IMR-90 (cell line): ENCODE measurements around the gene CASS4. TPM values are rescaled to one million over a fixed set of nuclear protein-coding genes. Genes with fewer than 3 reads are reported as not detected.

Experiments used
- ATAC-seq: fragments of 200-7000 bp; cut with Tn5 transposase; 2 replicates; pipeline ENCODE4 v1.9.1; 2020; ENCODE audit warnings: low read depth, mild to moderate bottlenecking, moderate library complexity
- BruUV-seq: library from RNA; stranded (reverse); fragments of 400-500 nt; replicated peaks from 2 replicates; lab custom pipeline; 2021; lab: Mats Ljungman, UMichigan
- CTCF ChIA-PET: fragments of 300-600 bp; formaldehyde crosslinking; extraction: SDS; loops from one replicate; lab custom pipeline; 2021; ENCODE audit warnings: antibody characterized with exemption; lab: Yijun Ruan, JAX
- POLR2A ChIA-PET: fragments of 300-600 bp; sonication (Branson Sonifier 250); formaldehyde crosslinking; loops from one replicate; lab custom pipeline; 2022; ENCODE audit warnings: antibody characterized with exemption; ENCODE audit not compliant: unreplicated experiment; lab: Charles Lee
- DNase-seq: peaks from one replicate; pipeline ENCODE4 v3.0.0; 2013
- H2AFZ ChIP-seq: replicated peaks from 2 replicates; pipeline ENCODE3; 2013; ENCODE audit warnings: low read length, mild to moderate bottlenecking; ENCODE audit not compliant: poor library complexity
- H2AK5ac ChIP-seq: 2 replicates; pipeline ENCODE4 v1.6.1; 2013; ENCODE audit warnings: low read depth, low read length, inconsistent platforms
- H2AK9ac ChIP-seq: replicated peaks from 2 replicates; pipeline ENCODE3; 2013; ENCODE audit warnings: mild to moderate bottlenecking, low read depth, low read length, moderate library complexity; ENCODE audit not compliant: poor library complexity
- H2BK120ac ChIP-seq: 2 replicates; pipeline ENCODE4 v1.6.1; 2013; ENCODE audit warnings: low read depth, low read length, inconsistent platforms
- H2BK15ac ChIP-seq: 3 replicates; pipeline ENCODE4 v1.6.1; 2013; ENCODE audit warnings: low read depth, low read length, inconsistent platforms
- H2BK20ac ChIP-seq: 2 replicates; pipeline ENCODE4 v1.6.1; 2013; ENCODE audit warnings: low read depth, mild to moderate bottlenecking, inconsistent platforms, low read length, moderate library complexity
- H2BK5ac ChIP-seq: 2 replicates; pipeline ENCODE4 v1.6.1; 2013; ENCODE audit warnings: mild to moderate bottlenecking, low read depth, low read length, inconsistent platforms; ENCODE audit not compliant: poor library complexity, severe bottlenecking
- H3K14ac ChIP-seq: replicated peaks from 2 replicates; pipeline ENCODE4 v1.6.1; 2013; ENCODE audit warnings: low read depth, low read length, inconsistent platforms
- H3K18ac ChIP-seq: 2 replicates; pipeline ENCODE4 v1.6.1; 2013; ENCODE audit warnings: low read depth, low read length, control low read depth
- H3K23ac ChIP-seq: 2 replicates; pipeline ENCODE4 v1.6.1; 2013; ENCODE audit warnings: low read depth, low read length, inconsistent platforms
- H3K27ac ChIP-seq: 2 replicates; pipeline ENCODE4 v1.5.1; 2013; ENCODE audit warnings: mild to moderate bottlenecking, control low read depth, low read length; ENCODE audit not compliant: insufficient read depth
- H3K27me3 ChIP-seq: 2 replicates; pipeline ENCODE4 v1.6.1; 2013; ENCODE audit warnings: low read length; ENCODE audit not compliant: control insufficient read depth, insufficient read depth
- H3K36me3 ChIP-seq: 2 replicates; pipeline ENCODE4 v1.6.1; 2013; ENCODE audit warnings: low read length, mixed read lengths; ENCODE audit not compliant: control insufficient read depth, insufficient read depth
- H3K4ac ChIP-seq: 2 replicates; pipeline ENCODE4 v1.6.1; 2013; ENCODE audit warnings: low read depth, low read length, inconsistent platforms
- H3K4me1 ChIP-seq: 2 replicates; pipeline ENCODE4 v1.6.1; 2013; ENCODE audit warnings: low read length, mixed read lengths; ENCODE audit not compliant: control insufficient read depth, insufficient read depth
- H3K4me2 ChIP-seq: 2 replicates; pipeline ENCODE4 v1.6.1; 2013; ENCODE audit warnings: low read depth, mild to moderate bottlenecking, control low read depth, low read length, moderate library complexity
- H3K4me3 ChIP-seq: 2 replicates; pipeline ENCODE4 v1.5.1; 2013; ENCODE audit warnings: low read depth, mild to moderate bottlenecking, control low read depth, low read length, moderate library complexity; ENCODE audit not compliant: insufficient read depth
- H3K56ac ChIP-seq: 2 replicates; pipeline ENCODE4 v1.6.1; 2013; ENCODE audit warnings: low read length, inconsistent platforms; ENCODE audit not compliant: insufficient read depth; ENCODE audit errors: extremely low read depth
- H3K79me1 ChIP-seq, 2 experiments: 2 replicates each; pipeline ENCODE4 v1.6.1; 2013; ENCODE audit warnings: low read length in 2 of 2, inconsistent platforms in 1 of 2, low read depth in 1 of 2
- H3K9ac ChIP-seq: 2 replicates; pipeline ENCODE4 v1.6.1; 2013; ENCODE audit warnings: low read depth, low read length, control low read depth
- H3K9me1 ChIP-seq: 2 replicates; pipeline ENCODE4 v1.6.1; 2013; ENCODE audit warnings: low read length, inconsistent platforms; ENCODE audit not compliant: insufficient read depth
- H3K9me3 ChIP-seq: 2 replicates; pipeline ENCODE4 v1.6.1; 2013; ENCODE audit warnings: low read length; ENCODE audit not compliant: control insufficient read depth, insufficient read depth
- H4K20me1 ChIP-seq: 2 replicates; pipeline ENCODE4 v1.6.1; 2013; ENCODE audit warnings: low read length, inconsistent platforms; ENCODE audit not compliant: insufficient read depth
- H4K5ac ChIP-seq: 2 replicates; pipeline ENCODE4 v1.6.1; 2013; ENCODE audit warnings: mild to moderate bottlenecking, low read depth, low read length, control low read depth
- H4K8ac ChIP-seq, 2 experiments: 2 replicates each; pipeline ENCODE4 v1.6.1; 2013; ENCODE audit warnings: low read depth in 2 of 2, low read length in 2 of 2, control low read depth in 1 of 2, inconsistent platforms in 1 of 2
- H4K91ac ChIP-seq: 2 replicates; pipeline ENCODE4 v1.6.1; 2013; ENCODE audit warnings: low read depth, low read length, inconsistent platforms; ENCODE audit not compliant: insufficient read depth
- BHLHE40 ChIP-seq: fragments of 150-350 bp; IDR thresholded peaks from 2 replicates; pipeline ENCODE4 v1.6.1; 2016; ENCODE audit warnings: mild to moderate bottlenecking, low read depth, low read length
- CEBPB ChIP-seq: IDR thresholded peaks from 2 replicates; pipeline ENCODE4 v1.6.1; 2012; ENCODE audit warnings: low read depth, low read length, improper control_type of control experiment
- CHD1 ChIP-seq: IDR thresholded peaks from 2 replicates; pipeline ENCODE4 v1.6.1; 2012; ENCODE audit warnings: low read depth, low read length, improper control_type of control experiment
- FOS ChIP-seq: fragments of 150-350 bp; IDR thresholded peaks from 2 replicates; pipeline ENCODE4 v1.6.1; 2016; ENCODE audit warnings: low read depth, low read length
- NFE2L2 ChIP-seq: fragments of 150-350 bp; IDR thresholded peaks from 2 replicates; pipeline ENCODE4 v1.6.1; 2016; ENCODE audit warnings: low read depth, mild to moderate bottlenecking, low read length
- RAD21 ChIP-seq: IDR thresholded peaks from 2 replicates; pipeline ENCODE4 v1.6.1; 2012; ENCODE audit warnings: low read length, improper control_type of control experiment
- USF2 ChIP-seq: fragments of 150-350 bp; IDR thresholded peaks from 2 replicates; pipeline ENCODE4 v1.6.1; 2017; ENCODE audit warnings: mild to moderate bottlenecking, antibody characterized with exemption, low read length, low read depth
- WGBS, 2 experiments: methylation state at CpG; one replicate each; pipeline versions ENCODE4 v1.1.5 to v1.1.7; 2013; ENCODE audit warnings: missing lambda C conversion rate in 2 of 2; ENCODE audit not compliant: insufficient read length in 1 of 2; ENCODE audit errors: extremely low coverage in 2 of 2; 5-methylcytosine and 5-hydroxymethylcytosine counted together
- dilution Hi-C: fragments of 300-500 bp; cut with HindIII; formaldehyde crosslinking; loops from one replicate; pipeline ENCODE4 v1.14.3; 2018; ENCODE audit warnings: low sequenced_read_pairs; ENCODE audit not compliant: unreplicated experiment
- in situ Hi-C: fragments of 300-500 bp; cut with MboI; formaldehyde crosslinking; loops from 3 replicates; pipeline ENCODE4 v1.14.3; 2019; ENCODE audit warnings: low sequenced_read_pairs, inconsistent platforms, mixed read lengths
- intact Hi-C: fragments of 100-400 bp; cut with micrococcal nuclease; formaldehyde crosslinking; loops from 2 replicates; pipeline ENCODE4 v1.10.0; 2022
- polyA plus RNA-seq, 3 experiments: library from polyadenylated mRNA; depleted of rRNA; stranded (reverse); fragments of >200 nt; gene quantifications; 2 replicates each; pipeline ENCODE4 v1.2.3, GENCODE V29; 2012; ENCODE audit warnings: low replicate concordance in 1 of 3
- total RNA-seq: library from RNA; depleted of rRNA; stranded (reverse); fragments of >200 nt; gene quantifications from 2 replicates; pipeline ENCODE4 v1.2.3, GENCODE V29; 2012

Gene CASS4
- total and polyA plus RNA-seq, 2 of the 4 experiments (the other 2 are of a cell fraction): 25.8 to 26.5 TPM

GRCh38 chr20:56443654-56444540, 31.8 kb downstream of the CASS4 start:
- Histone ChIP-seq H3K18ac (peak overlapping the region; percentile 89), H4K20me1 (no peaks in the 10 kb centered on the region), H2BK5ac (peak overlapping the region; percentile 86), H2BK20ac (peak overlapping the region; percentile 97), H3K4me3 (no peak overlapping the region), H2AFZ (peak overlapping the region; percentile 74), H3K4ac (peak overlapping the region; percentile 98), H3K23ac (peak overlapping the region; percentile 98), H4K91ac (peak overlapping the region; percentile 99), H2BK120ac (peak overlapping the region; percentile 99), H4K8ac (peak overlapping the region; percentile 90 to 98), H3K4me1 (peaks cover 25% of the 10 kb centered on the region), H3K14ac (peak overlapping the region; percentile 98), H3K4me2 (peak overlapping the region; percentile 47), H2AK5ac (peak overlapping the region; percentile 96), H2BK15ac (peak overlapping the region; percentile 90; the same call in 2 of the 3 replicates), H3K79me1 (peaks cover 8 to 36% of the 10 kb centered on the region in 2 experiments; a peak in 3 of 4 replicates), H3K27ac (peak overlapping the region; percentile 86), H2AK9ac (peak overlapping the region; percentile 83), H3K9me3 (no peaks in the 10 kb centered on the region), H3K9ac (peak overlapping the region; percentile 8), H4K5ac (peak overlapping the region; percentile 84), H3K9me1 (peaks cover 19% of the 10 kb centered on the region), H3K56ac (peak overlapping the region; percentile 75), H3K27me3 (no peaks in the 10 kb centered on the region), H3K36me3 (peaks cover 11% of the 10 kb centered on the region; the same call in 1 of the 2 replicates)
- intact Hi-C loops (no loop called here), in situ Hi-C loops (no loop called here), dilution Hi-C loops (no loop called here)
- no TSS peak for BruUV-seq
- TF ChIP-seq NFE2L2 (no peak), CEBPB (0 out of 2 replicates have a peak, but pooled peaks have one; percentile 4), USF2 (0 out of 2 replicates have a peak, but pooled peaks have one; percentile 2), BHLHE40 (no peak), FOS (peak; percentile 66), CHD1 (0 out of 2 replicates have a peak, but pooled peaks have one; percentile 45), RAD21 (peak; percentile 14)
- ATAC-seq (peak; percentile 9), DNase-seq (peak; percentile 90)
- ChIA-PET CTCF (no interaction called here), POLR2A (interaction anchor here (0.6 kb wide), 1 partner anchor 50 kb away, joined by 3 read pairs; no protein-coding TSS in a partner anchor)
- 13% methylated on average over 10 of the region's 27 CpGs; no CpG with 5 or more reads in 1 of the 2 experiments for WGBS, 2 experiments
